ENCODE results near the gene TFF2.

DNA sequence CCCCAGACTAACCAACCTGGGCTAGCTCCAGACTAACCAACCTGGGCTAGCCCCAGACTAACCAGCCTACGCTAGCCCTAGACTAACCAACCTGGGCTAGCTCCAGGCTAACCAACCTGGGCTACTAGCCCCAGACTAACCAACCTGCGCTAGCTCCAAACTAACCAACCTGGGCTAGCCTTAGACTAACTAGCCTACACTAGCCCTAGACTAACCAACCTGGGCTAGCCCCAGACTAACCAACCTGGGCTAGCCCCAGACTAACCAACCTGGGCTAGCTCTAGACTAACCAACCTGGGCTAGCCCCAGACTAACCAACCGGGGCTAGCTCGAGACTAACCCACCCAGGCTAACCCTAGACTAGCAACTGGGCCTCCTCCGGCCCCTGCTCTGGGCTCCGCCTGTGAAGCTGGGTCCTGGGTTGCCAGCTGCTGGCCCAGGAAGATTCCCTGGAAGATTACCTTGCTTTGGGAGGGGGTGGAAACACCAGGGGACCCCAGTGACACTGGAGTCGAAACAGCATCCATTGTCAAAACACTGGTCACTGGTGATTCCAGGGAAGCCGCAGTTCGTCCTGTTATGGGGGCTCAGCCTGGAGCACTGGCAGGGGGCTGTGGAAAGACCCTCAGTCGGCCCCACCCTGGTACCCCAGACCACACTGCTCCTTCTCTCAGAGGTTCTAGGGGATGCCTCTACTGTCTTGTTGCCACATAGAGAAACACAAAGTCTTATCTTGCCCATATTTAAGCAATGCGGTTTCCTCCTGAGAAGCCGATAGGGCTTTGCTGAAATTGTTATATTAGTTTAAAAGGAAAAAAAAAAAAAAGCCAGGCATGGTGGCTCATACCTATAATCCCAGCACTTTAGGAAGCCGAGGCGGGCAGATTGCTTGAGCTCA is 1.1 kb downstream of the TFF2 start:
- TF ChIP-seq EZH2 (IDR thresholded peaks at IDR 0.05; ENCODE audit: insufficient read depth, poor library complexity, severe bottlenecking), result no peak
- TF ChIP-seq EZH2phosphoT487 (IDR thresholded peaks at IDR 0.05; ENCODE audit: insufficient read depth, low read depth), result no peak

All from GM23248 (cell line).